ENCODE data around the gene ADAT1.

- TF ChIP-seq ZFP37 (tag by site-specific recombination; IDR thresholded peaks at IDR 0.05) = no peak
- TF ChIP-seq ZIC2 (tag by site-specific recombination; IDR thresholded peaks at IDR 0.05) = no peak
- TF ChIP-seq ZNF837 (tag by site-specific recombination; IDR thresholded peaks at IDR 0.05) = no peak
- no peak for TF ChIP-seq CTCF (tag by site-specific recombination; IDR thresholded peaks at IDR 0.05)
- no peak for TF ChIP-seq ZBTB21 (tag by site-specific recombination; IDR thresholded peaks at IDR 0.05)
- TF ChIP-seq ZNF132 (tag by site-specific recombination; IDR thresholded peaks at IDR 0.05; ENCODE audit: borderline replicate concordance) = no peak
Observed at GRCh38 chr16:75647492-75648264, 24.6 kb upstream of the ADAT1 start, which contains the start of the genes KARS1 and TERF2IP.
